Measurements from ENCODE around the gene ZNF543.

ZNF543 gene

GRCh38 chr19:57293719-57294118 is 26.6 kb upstream of the ZNF543 start:
- no peak overlapping the region for H3K9ac ChIP-seq (ENCODE audit: low read length)
- no peaks in the 10 kb centered on the region for H3K4me1 ChIP-seq (ENCODE audit: control insufficient read depth, insufficient read depth, low read depth, low read length)
- peak overlapping the region in 1 of 2 experiments; percentile 7 for H3K4me3 ChIP-seq (ENCODE audit: insufficient read depth in 1 of 2, low read depth in 1 of 2, low read length in 2 of 2)
- no peak overlapping the region for H2AK5ac ChIP-seq (ENCODE audit: low read length, severe bottlenecking)
- no peaks in the 10 kb centered on the region for H3K27me3 ChIP-seq (ENCODE audit: control insufficient read depth in 1 of 2, insufficient read depth in 1 of 2, low read length in 2 of 2)
- H2AFZ ChIP-seq (ENCODE audit: low read depth, low read length), result no peak overlapping the region
- H2BK15ac ChIP-seq (ENCODE audit: low read depth, poor library complexity, severe bottlenecking), result no peak overlapping the region
- no peak overlapping the region for H3K18ac ChIP-seq (ENCODE audit: low read depth in 1 of 2, low read length in 2 of 2)
- peaks cover 51% of the 10 kb centered on the region for H3K9me3 ChIP-seq (ENCODE audit: control insufficient read depth, low read length)
- no peak overlapping the region for H4K91ac ChIP-seq (ENCODE audit: low read length)
- H3K14ac ChIP-seq (ENCODE audit: low read length in 2 of 2), result no peak overlapping the region
- peaks cover 34 to 88% of the 10 kb centered on the region in 2 experiments for H3K36me3 ChIP-seq (ENCODE audit: control insufficient read depth in 1 of 2, insufficient read depth in 2 of 2, low read depth in 1 of 2, low read length in 2 of 2)
- no peak overlapping the region for H2BK12ac ChIP-seq (ENCODE audit: low read length in 2 of 2)
- WGBS, result 100% methylated on average over 1 of the region's 1 CpG
- H2BK5ac ChIP-seq (ENCODE audit: low read depth, low read length, poor library complexity, severe bottlenecking), result no peak overlapping the region
- no peak overlapping the region for H3K4ac ChIP-seq (ENCODE audit: low read depth in 1 of 2, low read length in 2 of 2)
- peaks cover 15% of the 10 kb centered on the region for H3K79me1 ChIP-seq (replicated peaks; ENCODE audit: low read length, poor library complexity, severe bottlenecking)
- H3K4me2 ChIP-seq (ENCODE audit: low read length, poor library complexity, severe bottlenecking), result no peak overlapping the region
- H3K27ac ChIP-seq (ENCODE audit: low read length, poor library complexity, severe bottlenecking), result no peak overlapping the region
- H2BK120ac ChIP-seq (ENCODE audit: low read depth, low read length), result no peak overlapping the region
- no peak for DNase-seq
- H3K23ac ChIP-seq (ENCODE audit: low read length in 2 of 2), result no peak overlapping the region
- H4K8ac ChIP-seq (ENCODE audit: low read length), result no peak overlapping the region

DNA sequence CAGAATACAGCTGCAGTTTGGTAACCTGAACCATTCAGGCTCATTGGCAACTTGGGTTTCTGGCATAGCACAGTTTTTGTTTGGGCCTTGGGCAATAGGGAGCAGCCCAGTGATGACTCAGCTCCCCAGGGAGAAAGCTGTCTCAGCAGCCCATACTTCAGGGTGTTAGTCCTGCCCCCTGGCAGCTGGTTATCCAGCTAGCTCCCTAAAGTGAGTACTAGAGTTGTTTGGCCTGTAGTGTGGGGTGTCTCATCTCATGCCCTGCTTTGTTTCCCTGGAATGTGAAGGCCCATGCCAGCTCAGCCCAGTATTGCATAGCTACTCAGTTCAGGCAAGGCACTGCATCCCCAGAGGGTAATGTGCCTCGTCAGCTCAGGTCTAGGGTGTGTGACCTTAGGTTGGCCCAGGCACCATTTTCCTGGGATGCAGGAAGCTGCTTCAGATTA is 18.2 kb upstream of the ZNF543 start:
- Histone ChIP-seq H3K9ac (ENCODE audit: low read length) (peak overlapping the region; percentile 20), H3K18ac (ENCODE audit: low read depth in 1 of 2, low read length in 2 of 2) (no peak overlapping the region), H3K79me1 (replicated peaks; ENCODE audit: low read length, poor library complexity, severe bottlenecking) (peaks cover 16% of the 10 kb centered on the region), H3K4me1 (ENCODE audit: control insufficient read depth, insufficient read depth, low read depth, low read length) (peaks cover 17% of the 10 kb centered on the region), H3K27ac (ENCODE audit: low read length, poor library complexity, severe bottlenecking) (peak overlapping the region; percentile 58), H3K23ac (ENCODE audit: low read length in 2 of 2) (no peak overlapping the region), H4K91ac (ENCODE audit: low read length) (peak overlapping the region; percentile 66), H3K9me3 (ENCODE audit: control insufficient read depth, low read length) (no peaks in the 10 kb centered on the region), H2AFZ (ENCODE audit: low read depth, low read length) (no peak overlapping the region), H3K4me2 (ENCODE audit: low read length, poor library complexity, severe bottlenecking) (no peak overlapping the region), H3K14ac (ENCODE audit: low read length in 2 of 2) (no peak overlapping the region), H2AK5ac (ENCODE audit: low read length, severe bottlenecking) (peak overlapping the region; percentile 11), H2BK5ac (ENCODE audit: low read depth, low read length, poor library complexity, severe bottlenecking) (no peak overlapping the region), H3K27me3 (ENCODE audit: control insufficient read depth in 1 of 2, insufficient read depth in 1 of 2, low read length in 2 of 2) (no peaks in the 10 kb centered on the region), H3K4me3 (ENCODE audit: insufficient read depth in 1 of 2, low read depth in 1 of 2, low read length in 2 of 2) (peak overlapping the region in 1 of 2 experiments; percentile 7), H3K36me3 (ENCODE audit: control insufficient read depth in 1 of 2, insufficient read depth in 2 of 2, low read depth in 1 of 2, low read length in 2 of 2) (peaks cover 18 to 53% of the 10 kb centered on the region in 2 experiments), H2BK15ac (ENCODE audit: low read depth, poor library complexity, severe bottlenecking) (no peak overlapping the region), H3K4ac (ENCODE audit: low read depth in 1 of 2, low read length in 2 of 2) (no peak overlapping the region), H2BK12ac (ENCODE audit: low read length in 2 of 2) (no peak overlapping the region), H4K8ac (ENCODE audit: low read length) (peak overlapping the region; percentile 70), H2BK120ac (ENCODE audit: low read depth, low read length) (no peak overlapping the region)
- WGBS, result 84% methylated on average over 1 of the region's 1 CpG
- peak; percentile 92 for DNase-seq

DNA sequence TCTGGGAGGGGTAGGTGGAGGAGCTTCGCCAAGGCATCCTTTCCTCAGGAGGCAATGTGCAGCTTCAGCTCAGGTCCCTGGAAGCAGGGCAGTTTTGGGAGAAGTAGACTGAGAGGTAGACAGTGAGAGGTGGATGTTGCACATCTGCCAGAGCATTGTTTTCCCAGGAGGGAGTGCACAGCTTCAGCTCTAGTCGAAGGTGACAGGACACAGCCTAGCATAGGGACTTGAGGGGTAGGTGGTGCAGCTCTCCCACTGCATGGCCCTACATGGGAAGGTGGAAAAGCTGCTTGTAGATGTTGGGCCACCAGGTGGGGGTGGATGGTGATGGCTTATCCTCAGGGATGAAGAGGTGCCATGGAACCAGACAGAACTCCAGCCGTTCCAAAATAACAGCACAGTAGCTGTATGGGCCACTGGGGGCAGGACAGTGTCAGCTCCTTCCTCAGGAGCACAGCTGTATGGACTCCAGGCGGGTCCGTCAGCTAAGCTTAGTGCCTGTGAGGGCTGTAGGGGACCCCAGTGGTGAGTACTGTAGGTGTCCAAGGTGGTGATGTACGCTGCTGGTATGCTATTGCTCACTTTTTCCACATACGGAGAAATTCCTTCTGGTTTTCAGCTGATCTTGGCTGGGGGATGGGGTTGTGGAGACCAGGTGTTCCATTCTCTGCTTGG is 17.4 kb upstream of the ZNF543 start:
- Histone ChIP-seq H3K27me3 (ENCODE audit: control insufficient read depth in 1 of 2, insufficient read depth in 1 of 2, low read length in 2 of 2) (no peaks in the 10 kb centered on the region), H3K14ac (ENCODE audit: low read length in 2 of 2) (no peak overlapping the region), H2BK120ac (ENCODE audit: low read depth, low read length) (no peak overlapping the region), H3K4ac (ENCODE audit: low read depth in 1 of 2, low read length in 2 of 2) (no peak overlapping the region), H3K36me3 (ENCODE audit: control insufficient read depth in 1 of 2, insufficient read depth in 2 of 2, low read depth in 1 of 2, low read length in 2 of 2) (peaks cover 18 to 48% of the 10 kb centered on the region in 2 experiments), H2BK5ac (ENCODE audit: low read depth, low read length, poor library complexity, severe bottlenecking) (no peak overlapping the region), H4K91ac (ENCODE audit: low read length) (peak overlapping the region; percentile 14), H3K18ac (ENCODE audit: low read depth in 1 of 2, low read length in 2 of 2) (no peak overlapping the region), H3K27ac (ENCODE audit: low read length, poor library complexity, severe bottlenecking) (peak overlapping the region; percentile 21), H2BK12ac (ENCODE audit: low read length in 2 of 2) (peak overlapping the region in 1 of 2 experiments; percentile 40), H3K23ac (ENCODE audit: low read length in 2 of 2) (no peak overlapping the region), H4K8ac (ENCODE audit: low read length) (no peak overlapping the region), H3K4me3 (ENCODE audit: insufficient read depth in 1 of 2, low read depth in 1 of 2, low read length in 2 of 2) (no peak overlapping the region), H2AK5ac (ENCODE audit: low read length, severe bottlenecking) (peak overlapping the region; percentile 18), H3K4me1 (ENCODE audit: control insufficient read depth, insufficient read depth, low read depth, low read length) (peaks cover 17% of the 10 kb centered on the region), H2BK15ac (ENCODE audit: low read depth, poor library complexity, severe bottlenecking) (no peak overlapping the region), H2AFZ (ENCODE audit: low read depth, low read length) (no peak overlapping the region), H3K9me3 (ENCODE audit: control insufficient read depth, low read length) (no peaks in the 10 kb centered on the region), H3K4me2 (ENCODE audit: low read length, poor library complexity, severe bottlenecking) (no peak overlapping the region), H3K79me1 (replicated peaks; ENCODE audit: low read length, poor library complexity, severe bottlenecking) (peaks cover 16% of the 10 kb centered on the region), H3K9ac (ENCODE audit: low read length) (peak overlapping the region; percentile 20)
- WGBS, result 77% methylated on average over 7 of the region's 7 CpGs
- peak; percentile 53 for DNase-seq

DNA sequence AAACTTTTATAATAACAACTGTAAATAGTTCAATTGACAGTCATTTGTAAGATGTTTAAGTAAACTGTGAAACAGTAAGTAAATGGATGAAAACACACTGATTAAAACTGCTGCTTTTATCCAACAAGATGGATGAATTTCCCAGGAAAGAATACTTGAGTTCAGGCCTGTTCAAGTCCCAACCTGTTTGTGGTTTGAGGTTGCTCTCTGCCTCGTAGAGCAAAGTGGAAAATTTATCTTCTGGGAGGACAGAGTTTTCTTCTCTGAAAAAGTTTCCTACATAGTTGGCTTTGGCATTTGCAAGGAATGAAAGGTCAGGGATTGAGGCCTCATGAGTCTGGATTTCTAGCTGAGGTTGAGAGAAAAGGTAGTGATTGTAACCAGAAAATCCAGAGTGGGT is 15.2 kb upstream of the ZNF543 start:
- no peak overlapping the region for H3K4me2 ChIP-seq (ENCODE audit: low read length, poor library complexity, severe bottlenecking)
- H2BK5ac ChIP-seq (ENCODE audit: low read depth, low read length, poor library complexity, severe bottlenecking), result no peak overlapping the region
- no peak overlapping the region for H3K4ac ChIP-seq (ENCODE audit: low read depth in 1 of 2, low read length in 2 of 2)
- no peak overlapping the region for H2BK12ac ChIP-seq (ENCODE audit: low read length in 2 of 2)
- H3K23ac ChIP-seq (ENCODE audit: low read length in 2 of 2), result no peak overlapping the region
- H3K4me1 ChIP-seq (ENCODE audit: control insufficient read depth, insufficient read depth, low read depth, low read length), result peaks cover 17% of the 10 kb centered on the region
- no peak overlapping the region for H3K14ac ChIP-seq (ENCODE audit: low read length in 2 of 2)
- peak overlapping the region; percentile 1 for H3K27ac ChIP-seq (ENCODE audit: low read length, poor library complexity, severe bottlenecking)
- H4K8ac ChIP-seq (ENCODE audit: low read length), result no peak overlapping the region
- no peak overlapping the region for H4K91ac ChIP-seq (ENCODE audit: low read length)
- no peaks in the 10 kb centered on the region for H3K27me3 ChIP-seq (ENCODE audit: control insufficient read depth in 1 of 2, insufficient read depth in 1 of 2, low read length in 2 of 2)
- H3K9ac ChIP-seq (ENCODE audit: low read length), result no peak overlapping the region
- H2BK120ac ChIP-seq (ENCODE audit: low read depth, low read length), result no peak overlapping the region
- no peak overlapping the region for H3K4me3 ChIP-seq (ENCODE audit: insufficient read depth in 1 of 2, low read depth in 1 of 2, low read length in 2 of 2)
- WGBS, result 41% methylated on average over 1 of the region's 1 CpG
- DNase-seq, result peak; percentile 33
- H3K79me1 ChIP-seq (replicated peaks; ENCODE audit: low read length, poor library complexity, severe bottlenecking), result peaks cover 15% of the 10 kb centered on the region
- no peak overlapping the region for H2AFZ ChIP-seq (ENCODE audit: low read depth, low read length)
- peaks cover 15 to 37% of the 10 kb centered on the region in 2 experiments for H3K36me3 ChIP-seq (ENCODE audit: control insufficient read depth in 1 of 2, insufficient read depth in 2 of 2, low read depth in 1 of 2, low read length in 2 of 2)
- H3K18ac ChIP-seq (ENCODE audit: low read depth in 1 of 2, low read length in 2 of 2), result no peak overlapping the region
- no peak overlapping the region for H2BK15ac ChIP-seq (ENCODE audit: low read depth, poor library complexity, severe bottlenecking)
- H3K9me3 ChIP-seq (ENCODE audit: control insufficient read depth, low read length), result peaks cover 10% of the 10 kb centered on the region
- no peak overlapping the region for H2AK5ac ChIP-seq (ENCODE audit: low read length, severe bottlenecking)
